DMS53 treated with DMSO at 0.1 percent for 48 hours (cell line): ENCODE data around the gene RNF169.
"Not testable (repeated sequence)": the region's sequence is repeated elsewhere in the genome, so short reads cannot be mapped to it uniquely, and the experiment has no call there.

ENCODE experiments used
- DNase-seq: peaks from one replicate; lab custom pipeline; 2025; ENCODE audit not compliant: unreplicated experiment; lab: John Stamatoyannopoulos, UW

The RNF169 gene

DNA sequence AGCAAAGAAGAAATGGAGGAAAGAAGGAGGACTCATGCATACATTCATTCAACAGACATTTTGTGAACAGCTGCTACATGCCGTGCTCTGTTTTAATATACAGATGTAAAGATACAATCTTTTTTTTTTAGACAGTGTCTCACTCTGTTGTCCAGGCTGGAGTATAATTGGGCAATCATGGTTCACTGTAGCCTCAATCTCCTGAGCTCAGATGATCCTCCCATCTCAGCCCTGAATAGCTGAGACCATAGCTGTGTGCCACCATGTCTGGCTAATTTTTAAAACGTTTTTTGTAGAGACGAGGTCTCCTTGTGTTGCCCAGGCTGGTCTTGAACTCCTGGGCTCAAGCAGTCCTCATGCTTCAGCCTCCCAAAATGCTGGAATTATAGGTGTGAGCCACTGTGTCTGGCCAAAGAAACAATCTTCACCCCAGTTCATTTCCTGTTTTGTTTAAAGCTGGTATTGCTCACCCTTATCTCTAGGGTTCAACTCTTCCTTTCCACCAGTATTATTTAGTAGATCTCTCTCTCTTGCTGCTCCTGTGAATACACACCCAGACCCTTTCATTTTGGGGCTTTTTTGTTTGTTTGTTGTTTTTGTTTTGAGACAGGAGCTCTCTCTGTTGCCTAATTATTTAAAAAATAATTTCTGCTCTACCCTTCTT, 69.8 kb downstream of the RNF169 start:
- no peak for DNase-seq

- DNase-seq = no peak
These were observed 70.8 kb downstream of the RNF169 start for GRCh38 chr11:74819400-74819799.

DNA sequence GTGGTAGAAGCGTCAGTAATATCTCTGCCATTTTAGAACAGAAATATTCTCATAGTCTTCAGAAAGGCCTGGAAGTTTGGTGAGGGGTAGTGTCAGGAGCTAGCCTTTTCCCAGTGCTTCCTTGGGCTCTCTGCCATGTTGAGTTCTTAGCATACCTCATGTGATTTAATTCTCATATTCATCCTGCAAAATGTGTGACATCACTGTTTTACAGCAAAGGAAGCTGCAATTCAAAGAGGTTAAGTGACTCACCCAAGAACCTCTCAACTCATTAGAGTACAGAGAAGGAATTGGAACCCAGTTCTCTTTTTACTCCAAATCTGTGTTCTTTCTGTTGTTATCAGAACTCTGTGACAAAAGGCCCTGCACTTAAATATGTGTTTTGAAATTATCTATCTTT, 72.1 kb downstream of the RNF169 start:
- no peak for DNase-seq

GRCh38 chr11:74822170-74822569, 73.5 kb downstream of the RNF169 start:
- DNase-seq = no peak

DNA sequence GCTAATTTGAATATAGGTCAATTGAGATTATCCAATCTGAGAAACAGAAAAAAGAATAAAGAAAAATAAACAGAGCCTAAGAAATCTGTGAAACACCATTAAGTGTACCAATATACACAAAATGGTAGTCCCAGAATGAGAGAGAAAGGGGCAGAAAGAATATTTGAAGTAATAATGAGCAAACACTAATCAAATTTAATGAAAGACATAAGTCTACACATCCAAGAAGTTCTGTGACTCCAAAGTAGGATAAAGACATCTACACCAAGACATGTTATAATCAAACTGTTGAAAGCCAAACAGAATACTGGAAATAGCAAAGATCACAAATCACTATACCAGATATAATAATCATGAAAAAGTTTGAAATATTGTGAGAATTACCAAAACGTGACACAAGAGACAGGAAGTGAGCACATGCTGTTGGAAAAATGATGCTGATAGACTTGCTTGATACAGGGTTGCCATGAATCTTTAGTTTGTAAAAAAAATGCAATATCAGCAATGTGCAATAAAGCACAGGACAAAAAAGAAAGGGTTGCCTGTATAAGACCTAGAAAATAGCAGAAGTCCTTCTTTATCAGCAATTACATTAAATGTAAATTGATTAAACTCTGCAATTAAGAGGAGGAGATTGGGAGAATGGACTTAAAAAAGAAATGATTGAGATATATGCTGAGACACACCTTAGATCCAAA, 75.8 kb downstream of the RNF169 start:
- no peak for DNase-seq

- DNase-seq = not testable (repeated sequence)
These were observed 76.9 kb downstream of the RNF169 start for GRCh38 chr11:74825596-74825995.

- no peak for DNase-seq
These were observed 78.3 kb downstream of the RNF169 start for GRCh38 chr11:74826901-74827300.

DNA sequence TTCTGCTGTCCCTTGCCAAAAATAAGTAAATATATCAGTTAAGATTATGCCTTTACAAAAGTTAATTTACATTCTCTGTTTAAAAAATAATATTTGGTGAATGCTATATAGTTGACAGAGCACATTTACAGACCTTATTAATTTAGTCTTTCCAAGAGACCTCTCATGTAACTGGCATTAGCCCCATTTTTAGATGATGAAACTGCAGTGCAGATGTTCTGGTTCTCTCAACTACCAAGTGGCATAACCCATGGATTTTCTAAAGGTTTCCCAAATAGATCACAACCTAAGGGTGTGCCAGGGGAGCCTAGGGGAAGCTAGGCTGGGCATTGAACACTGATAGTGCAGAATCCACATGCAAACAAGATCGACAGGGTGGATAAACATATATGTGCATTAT, 88.5 kb downstream of the RNF169 start:
- DNase-seq = no peak

GRCh38 chr11:74838188-74838587, 89.5 kb downstream of the RNF169 start:
- no peak for DNase-seq

- no peak for DNase-seq
These were observed 90.8 kb downstream of the RNF169 start for GRCh38 chr11:74839446-74839845.

- no peak for DNase-seq
These were observed 91.3 kb downstream of the RNF169 start for GRCh38 chr11:74839971-74840370.

DNA sequence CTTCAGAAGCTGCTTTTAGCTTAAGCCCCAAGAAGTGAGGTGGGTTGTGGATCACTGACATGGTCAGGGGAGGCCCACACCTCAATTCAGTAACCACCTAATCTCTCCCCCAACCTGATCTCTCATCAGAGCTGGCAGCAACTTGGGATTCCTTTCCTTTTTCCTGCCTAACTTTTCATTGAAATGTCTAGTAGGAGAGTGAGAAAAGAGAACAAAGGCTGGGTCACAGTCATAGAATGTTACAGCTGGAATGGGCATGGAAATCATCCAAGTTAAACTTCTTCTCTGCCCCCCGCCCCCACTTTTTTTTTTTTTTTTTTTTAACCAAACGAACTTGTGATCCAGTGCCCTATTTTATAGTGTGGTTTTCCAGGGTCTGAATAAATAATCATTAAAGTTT, 91.8 kb downstream of the RNF169 start:
- DNase-seq = no peak

- no peak for DNase-seq
These were observed 94.3 kb downstream of the RNF169 start for GRCh38 chr11:74842967-74843366.

DNA sequence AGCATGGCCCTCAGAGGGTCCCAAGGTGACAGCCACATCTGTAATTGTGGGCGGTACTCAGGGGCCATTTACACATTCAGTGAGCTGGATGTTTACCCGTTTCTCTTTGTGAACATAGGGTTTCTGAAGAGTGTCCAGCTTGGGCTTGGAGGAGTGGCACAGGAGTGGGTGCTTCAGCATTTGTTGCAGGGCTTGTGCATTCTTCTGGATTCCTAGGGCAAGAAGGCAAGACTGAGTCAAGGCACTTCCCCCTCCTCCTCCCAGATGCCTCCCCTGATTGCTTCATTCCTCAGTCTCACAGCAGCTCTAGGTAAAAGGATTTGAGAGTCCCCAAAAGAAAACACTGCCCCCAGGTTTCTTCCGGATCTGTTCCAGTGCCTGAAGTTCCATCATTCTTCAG, 95.4 kb downstream of the RNF169 start:
- DNase-seq = no peak

DNA sequence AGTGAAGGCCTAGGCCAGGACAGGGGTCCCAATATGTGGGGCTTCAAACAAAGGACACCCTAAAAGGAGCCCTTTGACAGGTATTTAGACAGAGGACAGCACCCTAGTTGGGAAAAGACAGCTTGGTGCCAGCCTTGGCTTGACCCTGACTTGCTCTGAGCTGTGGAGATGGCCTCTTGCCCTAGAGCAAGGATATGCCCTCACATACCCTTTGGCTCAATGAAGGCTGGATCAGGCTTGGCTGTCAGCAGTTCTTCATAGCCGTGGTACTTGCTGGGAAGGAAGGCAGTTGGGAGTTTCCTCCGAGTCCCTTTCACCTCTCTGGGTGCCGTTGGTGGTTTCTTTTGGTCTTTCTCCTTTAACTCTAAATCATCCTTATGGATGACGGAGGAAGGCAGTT, 96.2 kb downstream of the RNF169 start:
- DNase-seq = no peak

- DNase-seq = no peak
These were observed 97.4 kb downstream of the RNF169 start for GRCh38 chr11:74845978-74846517.

DNA sequence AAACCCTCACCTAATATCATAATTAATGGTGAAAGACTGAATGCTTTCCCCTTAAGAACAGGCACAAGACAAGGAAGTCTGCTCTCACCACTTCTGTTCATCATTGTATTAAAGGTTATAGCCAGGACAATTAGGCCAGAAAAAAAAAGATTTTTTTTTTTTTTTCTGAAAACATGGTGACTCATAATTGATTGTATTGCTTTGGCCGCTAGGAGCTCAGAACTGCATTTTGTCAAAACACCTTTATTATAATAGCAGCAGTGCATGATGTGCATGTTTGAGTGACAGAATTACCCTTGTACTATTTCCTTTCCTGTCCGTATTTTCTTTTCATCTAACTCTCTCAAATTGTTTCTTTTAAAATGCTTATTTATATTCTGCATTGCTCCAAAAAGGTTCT, 98.1 kb downstream of the RNF169 start:
- DNase-seq = no peak

GRCh38 chr11:74847395-74847794, 98.7 kb downstream of the RNF169 start:
- no peak for DNase-seq

- no peak for DNase-seq
These were observed 99.2 kb downstream of the RNF169 start for GRCh38 chr11:74847895-74848294.

GRCh38 chr11:74849525-74850391, 101.1 kb downstream of the RNF169 start:
- no peak for DNase-seq

DNA sequence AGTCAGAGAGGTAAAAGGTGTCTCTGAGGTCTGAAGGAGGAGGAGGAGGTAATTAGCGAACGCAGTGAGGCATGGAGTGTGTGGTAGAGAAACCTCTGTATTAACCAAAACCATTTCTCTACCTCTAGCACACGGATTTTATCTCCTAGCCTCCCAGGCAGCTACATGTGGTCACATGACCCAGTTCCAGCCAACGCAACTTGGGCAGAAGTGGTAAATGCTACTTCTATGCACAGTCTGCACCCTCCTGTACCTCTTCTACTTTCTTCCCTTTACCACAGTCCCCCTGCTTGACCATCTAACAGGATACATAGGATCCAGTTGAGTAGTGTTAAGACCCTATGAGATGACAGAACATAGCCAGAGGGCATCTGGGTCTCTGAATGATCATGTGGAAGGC, 104.6 kb downstream of the RNF169 start:
- DNase-seq = no peak

DNA sequence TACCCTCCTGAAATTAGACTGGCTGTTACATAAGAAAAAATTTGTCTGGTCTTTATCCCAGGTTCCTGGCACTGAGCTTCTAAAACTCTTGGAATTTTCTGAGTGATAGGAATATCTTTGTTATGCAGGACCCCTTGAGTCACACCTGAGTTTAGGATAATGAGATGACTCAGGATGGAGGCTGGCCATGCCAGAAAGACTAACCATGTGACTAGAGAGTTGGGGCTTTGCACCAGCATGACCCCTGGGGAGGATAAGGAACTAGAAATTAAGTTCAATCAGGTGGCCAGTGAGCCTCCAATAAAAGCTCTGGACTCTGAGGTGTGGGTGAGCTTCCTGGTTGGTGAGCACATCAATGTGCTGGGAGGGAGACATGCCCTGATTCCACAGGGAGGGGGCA, 112.1 kb downstream of the RNF169 start:
- no peak for DNase-seq
